Measurements from ENCODE around the gene DSG4.

The DSG4 gene

GRCh38 chr18:31407649-31408048, 31.1 kb downstream of the DSG4 start:
- H3K36me3 ChIP-seq (ENCODE audit: control insufficient read depth, insufficient read depth, low read length): no peaks in the 10 kb centered on the region
- H3K4me3 ChIP-seq (ENCODE audit: insufficient read depth, low read depth, low read length, poor library complexity, severe bottlenecking): no peak overlapping the region
- H3K27me3 ChIP-seq (replicated peaks; ENCODE audit: control insufficient read depth, insufficient read depth, low read length, poor library complexity, severe bottlenecking): no peaks in the 10 kb centered on the region
- no peaks in the 10 kb centered on the region for H3K4me1 ChIP-seq (ENCODE audit: control insufficient read depth, insufficient read depth, low read length, poor library complexity, severe bottlenecking)
- no peaks in the 10 kb centered on the region for H3K9me3 ChIP-seq (ENCODE audit: control insufficient read depth, low read length)
- H3K27ac ChIP-seq (ENCODE audit: insufficient read depth, low read length, poor library complexity, severe bottlenecking): no peak overlapping the region
- no peak for DNase-seq

DNA sequence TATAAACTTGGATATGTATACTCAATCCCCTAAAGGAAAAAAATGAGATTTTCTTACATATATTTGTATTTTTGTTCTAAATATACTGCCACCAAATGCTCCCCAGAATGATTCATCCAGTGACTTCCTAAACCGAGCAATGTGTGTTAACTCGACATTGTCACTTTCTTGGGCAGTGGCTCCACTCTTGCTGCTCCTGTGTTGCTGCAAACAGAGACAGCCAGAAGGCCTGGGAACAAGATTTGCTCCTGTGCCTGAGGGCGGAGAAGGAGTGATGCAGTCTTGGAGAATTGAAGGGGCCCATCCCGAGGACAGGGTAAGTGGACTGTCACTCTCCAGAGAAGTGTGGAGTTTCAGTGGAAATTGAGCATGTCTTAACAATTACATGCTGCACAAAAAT, 32.7 kb downstream of the DSG4 start:
- Histone ChIP-seq H3K4me3 (ENCODE audit: insufficient read depth, low read depth, low read length, poor library complexity, severe bottlenecking) (no peak overlapping the region), H3K4me1 (ENCODE audit: control insufficient read depth, insufficient read depth, low read length, poor library complexity, severe bottlenecking) (no peaks in the 10 kb centered on the region), H3K27me3 (replicated peaks; ENCODE audit: control insufficient read depth, insufficient read depth, low read length, poor library complexity, severe bottlenecking) (no peaks in the 10 kb centered on the region), H3K9me3 (ENCODE audit: control insufficient read depth, low read length) (no peaks in the 10 kb centered on the region), H3K27ac (ENCODE audit: insufficient read depth, low read length, poor library complexity, severe bottlenecking) (no peak overlapping the region), H3K36me3 (ENCODE audit: control insufficient read depth, insufficient read depth, low read length) (no peaks in the 10 kb centered on the region)
- no peak for DNase-seq

GRCh38 chr18:31410716-31411483, 34.3 kb downstream of the DSG4 start:
- Histone ChIP-seq H3K4me1 (ENCODE audit: control insufficient read depth, insufficient read depth, low read length, poor library complexity, severe bottlenecking) (no peaks in the 10 kb centered on the region), H3K27me3 (replicated peaks; ENCODE audit: control insufficient read depth, insufficient read depth, low read length, poor library complexity, severe bottlenecking) (no peaks in the 10 kb centered on the region), H3K9me3 (ENCODE audit: control insufficient read depth, low read length) (no peaks in the 10 kb centered on the region), H3K36me3 (ENCODE audit: control insufficient read depth, insufficient read depth, low read length) (no peaks in the 10 kb centered on the region), H3K27ac (ENCODE audit: insufficient read depth, low read length, poor library complexity, severe bottlenecking) (no peak overlapping the region), H3K4me3 (ENCODE audit: insufficient read depth, low read depth, low read length, poor library complexity, severe bottlenecking) (no peak overlapping the region)
- DNase-seq: no peak

DNA sequence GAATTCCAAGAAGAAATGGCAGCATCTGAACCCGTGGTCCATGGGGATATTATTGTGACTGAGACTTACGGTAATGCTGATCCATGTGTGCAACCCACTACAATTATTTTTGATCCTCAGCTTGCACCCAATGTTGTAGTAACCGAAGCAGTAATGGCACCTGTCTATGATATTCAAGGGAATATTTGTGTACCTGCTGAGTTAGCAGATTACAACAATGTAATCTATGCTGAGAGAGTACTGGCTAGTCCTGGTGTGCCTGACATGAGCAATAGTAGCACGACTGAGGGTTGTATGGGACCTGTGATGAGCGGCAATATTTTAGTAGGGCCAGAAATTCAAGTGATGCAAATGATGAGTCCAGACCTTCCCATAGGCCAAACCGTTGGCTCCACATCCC, 36.6 kb downstream of the DSG4 start:
- H3K27ac ChIP-seq (ENCODE audit: insufficient read depth, low read length, poor library complexity, severe bottlenecking): no peak overlapping the region
- no peaks in the 10 kb centered on the region for H3K36me3 ChIP-seq (ENCODE audit: control insufficient read depth, insufficient read depth, low read length)
- no peak for DNase-seq
- no peaks in the 10 kb centered on the region for H3K4me1 ChIP-seq (ENCODE audit: control insufficient read depth, insufficient read depth, low read length, poor library complexity, severe bottlenecking)
- no peaks in the 10 kb centered on the region for H3K9me3 ChIP-seq (ENCODE audit: control insufficient read depth, low read length)
- H3K4me3 ChIP-seq (ENCODE audit: insufficient read depth, low read depth, low read length, poor library complexity, severe bottlenecking): no peak overlapping the region
- H3K27me3 ChIP-seq (replicated peaks; ENCODE audit: control insufficient read depth, insufficient read depth, low read length, poor library complexity, severe bottlenecking): no peaks in the 10 kb centered on the region

- Histone ChIP-seq H3K27me3 (replicated peaks; ENCODE audit: control insufficient read depth, insufficient read depth, low read length, poor library complexity, severe bottlenecking) (no peaks in the 10 kb centered on the region), H3K9me3 (ENCODE audit: control insufficient read depth, low read length) (no peaks in the 10 kb centered on the region)
These were observed 41.3 kb downstream of the DSG4 start for GRCh38 chr18:31417850-31418249.

DNA sequence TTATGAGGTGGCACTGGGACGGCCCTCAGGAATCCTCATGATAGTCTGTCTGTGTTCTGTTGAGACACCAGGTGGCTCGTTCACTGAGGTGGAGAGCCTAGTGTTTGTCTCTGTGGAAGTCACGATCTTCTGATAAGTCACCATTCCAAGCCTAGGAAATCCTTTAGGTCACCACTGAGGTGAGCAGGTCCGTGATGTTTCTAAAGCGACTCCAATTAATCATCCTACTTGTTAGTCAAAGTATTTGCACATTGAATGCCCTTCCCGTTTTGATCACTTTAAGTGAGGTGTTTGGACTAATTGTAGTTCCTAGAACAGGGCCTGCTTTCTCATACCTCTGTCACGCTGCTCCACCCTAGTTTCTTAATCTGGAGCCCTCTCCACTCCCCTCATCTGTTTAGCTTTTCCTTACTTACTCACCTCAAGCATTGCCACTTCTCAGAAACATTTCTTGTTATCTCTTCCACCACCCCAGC, 42.9 kb downstream of the DSG4 start:
- Histone ChIP-seq H3K27ac (ENCODE audit: insufficient read depth, low read length, poor library complexity, severe bottlenecking) (no peak overlapping the region), H3K36me3 (ENCODE audit: control insufficient read depth, insufficient read depth, low read length) (no peaks in the 10 kb centered on the region), H3K4me1 (ENCODE audit: control insufficient read depth, insufficient read depth, low read length, poor library complexity, severe bottlenecking) (no peaks in the 10 kb centered on the region), H3K4me3 (ENCODE audit: insufficient read depth, low read depth, low read length, poor library complexity, severe bottlenecking) (no peak overlapping the region), H3K9me3 (ENCODE audit: control insufficient read depth, low read length) (no peaks in the 10 kb centered on the region), H3K27me3 (replicated peaks; ENCODE audit: control insufficient read depth, insufficient read depth, low read length, poor library complexity, severe bottlenecking) (no peaks in the 10 kb centered on the region)
- DNase-seq: no peak

More at GRCh38 chr18:31417850-31418249, 41.3 kb downstream of the DSG4 start:
- Histone ChIP-seq H3K4me1 (ENCODE audit: control insufficient read depth, insufficient read depth, low read length, poor library complexity, severe bottlenecking) (no peaks in the 10 kb centered on the region), H3K4me3 (ENCODE audit: insufficient read depth, low read depth, low read length, poor library complexity, severe bottlenecking) (no peak overlapping the region), H3K27ac (ENCODE audit: insufficient read depth, low read length, poor library complexity, severe bottlenecking) (no peak overlapping the region), H3K36me3 (ENCODE audit: control insufficient read depth, insufficient read depth, low read length) (no peaks in the 10 kb centered on the region)
- DNase-seq: no peak

GRCh38 chr18:31420032-31420431, 43.5 kb downstream of the DSG4 start:
- Histone ChIP-seq H3K4me3 (ENCODE audit: insufficient read depth, low read depth, low read length, poor library complexity, severe bottlenecking) (no peak overlapping the region), H3K36me3 (ENCODE audit: control insufficient read depth, insufficient read depth, low read length) (no peaks in the 10 kb centered on the region), H3K9me3 (ENCODE audit: control insufficient read depth, low read length) (no peaks in the 10 kb centered on the region), H3K4me1 (ENCODE audit: control insufficient read depth, insufficient read depth, low read length, poor library complexity, severe bottlenecking) (no peaks in the 10 kb centered on the region), H3K27ac (ENCODE audit: insufficient read depth, low read length, poor library complexity, severe bottlenecking) (no peak overlapping the region), H3K27me3 (replicated peaks; ENCODE audit: control insufficient read depth, insufficient read depth, low read length, poor library complexity, severe bottlenecking) (no peaks in the 10 kb centered on the region)
- DNase-seq: no peak

DNA sequence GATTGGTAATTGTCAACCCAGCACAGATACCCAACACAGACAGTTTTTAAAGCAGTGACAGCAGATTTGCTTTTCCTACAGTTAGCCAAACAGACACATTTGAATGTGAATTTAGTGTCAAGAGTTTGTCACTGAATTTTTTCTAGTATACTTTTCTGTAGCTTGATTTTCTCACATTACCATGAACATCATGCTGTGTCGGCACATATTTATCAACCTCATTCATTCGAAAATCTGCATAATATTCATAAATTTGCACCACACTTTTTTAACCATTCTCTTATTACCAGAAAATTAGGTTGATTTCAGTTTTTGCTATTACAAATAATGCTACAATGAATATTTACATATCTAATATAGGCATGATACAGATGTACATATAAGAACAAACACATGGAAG, 43.9 kb downstream of the DSG4 start:
- H3K27ac ChIP-seq (ENCODE audit: insufficient read depth, low read length, poor library complexity, severe bottlenecking): no peak overlapping the region
- no peak for DNase-seq
- H3K27me3 ChIP-seq (replicated peaks; ENCODE audit: control insufficient read depth, insufficient read depth, low read length, poor library complexity, severe bottlenecking): no peaks in the 10 kb centered on the region
- no peaks in the 10 kb centered on the region for H3K4me1 ChIP-seq (ENCODE audit: control insufficient read depth, insufficient read depth, low read length, poor library complexity, severe bottlenecking)
- H3K4me3 ChIP-seq (ENCODE audit: insufficient read depth, low read depth, low read length, poor library complexity, severe bottlenecking): no peak overlapping the region
- no peaks in the 10 kb centered on the region for H3K36me3 ChIP-seq (ENCODE audit: control insufficient read depth, insufficient read depth, low read length)
- no peaks in the 10 kb centered on the region for H3K9me3 ChIP-seq (ENCODE audit: control insufficient read depth, low read length)

GRCh38 chr18:31424383-31424988, 47.9 kb downstream of the DSG4 start:
- Histone ChIP-seq H3K27me3 (replicated peaks; ENCODE audit: control insufficient read depth, insufficient read depth, low read length, poor library complexity, severe bottlenecking) (no peaks in the 10 kb centered on the region), H3K4me3 (ENCODE audit: insufficient read depth, low read depth, low read length, poor library complexity, severe bottlenecking) (no peak overlapping the region), H3K36me3 (ENCODE audit: control insufficient read depth, insufficient read depth, low read length) (no peaks in the 10 kb centered on the region), H3K9me3 (ENCODE audit: control insufficient read depth, low read length) (no peaks in the 10 kb centered on the region), H3K4me1 (ENCODE audit: control insufficient read depth, insufficient read depth, low read length, poor library complexity, severe bottlenecking) (no peaks in the 10 kb centered on the region), H3K27ac (ENCODE audit: insufficient read depth, low read length, poor library complexity, severe bottlenecking) (no peak overlapping the region)
- DNase-seq: no peak

GRCh38 chr18:31426021-31426420, 49.4 kb downstream of the DSG4 start:
- no peak overlapping the region for H3K27ac ChIP-seq (ENCODE audit: insufficient read depth, low read length, poor library complexity, severe bottlenecking)

More at GRCh38 chr18:31426021-31426420, 49.4 kb downstream of the DSG4 start:
- H3K4me3 ChIP-seq (ENCODE audit: insufficient read depth, low read depth, low read length, poor library complexity, severe bottlenecking): no peak overlapping the region
- H3K27me3 ChIP-seq (replicated peaks; ENCODE audit: control insufficient read depth, insufficient read depth, low read length, poor library complexity, severe bottlenecking): no peaks in the 10 kb centered on the region
- DNase-seq: no peak
- no peaks in the 10 kb centered on the region for H3K9me3 ChIP-seq (ENCODE audit: control insufficient read depth, low read length)
- no peaks in the 10 kb centered on the region for H3K4me1 ChIP-seq (ENCODE audit: control insufficient read depth, insufficient read depth, low read length, poor library complexity, severe bottlenecking)
- H3K36me3 ChIP-seq (ENCODE audit: control insufficient read depth, insufficient read depth, low read length): no peaks in the 10 kb centered on the region

Data from effector memory CD4-positive, alpha-beta T cell (primary cell).